SK-N-SH treated with all-trans-retinoic acid at 6 μM for 48 hours (cell line): ENCODE data around the gene LOXL3.

ENCODE experiments used
- ATAC-seq: fragments of 200-7000 bp; cut with Tn5 transposase; 3 replicates; pipeline ENCODE4 v1.9.1; 2020; ENCODE audit warnings: mild to moderate bottlenecking, moderate library complexity
- ARNTL ChIP-seq: fragments of 450-650 bp; formaldehyde crosslinking; IDR thresholded peaks from 2 replicates; pipeline ENCODE4 v1.5.0; 2020; ENCODE audit warnings: low read depth, mild to moderate bottlenecking, moderate library complexity, borderline replicate concordance
- BACH2 ChIP-seq: fragments of 250-450 bp; sonication (Bioruptor Pico); IDR thresholded peaks from 2 replicates; pipeline ENCODE4 v1.9.0; 2021; ENCODE audit warnings: mild to moderate bottlenecking, borderline replicate concordance
- CSDC2 ChIP-seq: fragments of 250-450 bp; sonication (Bioruptor Pico); IDR thresholded peaks from 2 replicates; pipeline ENCODE4 v1.5.0; 2020; ENCODE audit warnings: mild to moderate bottlenecking, moderate library complexity
- ESRRG ChIP-seq: fragments of 250-450 bp; sonication (Bioruptor Pico); IDR thresholded peaks from 2 replicates; pipeline ENCODE4 v1.6.1; 2021; ENCODE audit warnings: mild to moderate bottlenecking
- ISL1 ChIP-seq: fragments of 250-450 bp; sonication (Bioruptor Pico); IDR thresholded peaks from 2 replicates; pipeline ENCODE4 v2.1.2; 2022; ENCODE audit warnings: mild to moderate bottlenecking, moderate library complexity
- OSR1 ChIP-seq: fragments of 250-450 bp; sonication (Bioruptor Pico); IDR thresholded peaks from 2 replicates; pipeline ENCODE4 v1.8.0; 2022; ENCODE audit warnings: moderate library complexity, mild to moderate bottlenecking, inconsistent platforms
- PPARA ChIP-seq: fragments of 250-450 bp; sonication (Bioruptor Pico); IDR thresholded peaks from 2 replicates; pipeline ENCODE4 v1.5.0; 2020; ENCODE audit warnings: mild to moderate bottlenecking, borderline replicate concordance
- RARB ChIP-seq: fragments of 250-450 bp; sonication (Bioruptor Pico); IDR thresholded peaks from 2 replicates; pipeline ENCODE4 v1.8.0; 2021; ENCODE audit warnings: mild to moderate bottlenecking, moderate library complexity
- SNAI2 ChIP-seq: fragments of 250-450 bp; sonication (Bioruptor Pico); IDR thresholded peaks from 2 replicates; pipeline ENCODE4 v1.5.0; 2020; ENCODE audit warnings: mild to moderate bottlenecking, moderate library complexity
- TCF4 ChIP-seq: fragments of 250-450 bp; sonication (Bioruptor Pico); IDR thresholded peaks from 2 replicates; pipeline ENCODE4 v1.8.0; 2021; ENCODE audit warnings: mild to moderate bottlenecking, moderate library complexity, borderline replicate concordance
- TOX ChIP-seq: fragments of 250-450 bp; sonication (Bioruptor Pico); IDR thresholded peaks from 2 replicates; pipeline ENCODE4 v1.8.0; 2021; ENCODE audit warnings: mild to moderate bottlenecking, moderate library complexity, borderline replicate concordance
- ZFP3 ChIP-seq: fragments of 250-450 bp; sonication (Bioruptor Pico); IDR thresholded peaks from 2 replicates; pipeline ENCODE4 v1.5.0; 2020; ENCODE audit warnings: mild to moderate bottlenecking, moderate library complexity
- ZFP30 ChIP-seq: fragments of 450-650 bp; formaldehyde crosslinking; IDR thresholded peaks from 2 replicates; pipeline ENCODE4 v1.5.0; 2022; ENCODE audit warnings: mild to moderate bottlenecking, moderate library complexity
- ZNF565 ChIP-seq: fragments of 450-650 bp; formaldehyde crosslinking; conservative IDR thresholded peaks from 2 replicates; pipeline ENCODE4 v1.5.0; 2020; ENCODE audit warnings: low read depth, mild to moderate bottlenecking, moderate library complexity
- ZNF8 ChIP-seq: fragments of 450-650 bp; formaldehyde crosslinking; IDR thresholded peaks from 2 replicates; pipeline ENCODE4 v1.5.0; 2020; ENCODE audit warnings: mild to moderate bottlenecking, moderate library complexity
- TF ChIP-seq, protein P1 (sequence below): fragments of 250-450 bp; sonication (Bioruptor Pico); IDR thresholded peaks from 2 replicates; pipeline ENCODE4 v1.8.0; 2021; ENCODE audit warnings: low read depth, mild to moderate bottlenecking, moderate library complexity, borderline replicate concordance
- TF ChIP-seq, protein P2 (sequence below): fragments of 250-450 bp; sonication (Bioruptor Pico); IDR thresholded peaks from 2 replicates; pipeline ENCODE4 v1.5.1; 2020; ENCODE audit warnings: low read depth, mild to moderate bottlenecking, moderate library complexity
- TF ChIP-seq, protein P3 (sequence below): fragments of 250-450 bp; sonication (Bioruptor Pico); IDR thresholded peaks from 2 replicates; pipeline ENCODE4 v1.5.1; 2021; ENCODE audit warnings: mild to moderate bottlenecking, moderate library complexity
- TF ChIP-seq, protein P4 (sequence below): fragments of 250-450 bp; sonication (Bioruptor Pico); IDR thresholded peaks from 2 replicates; pipeline ENCODE4 v1.5.0; 2020; ENCODE audit warnings: mild to moderate bottlenecking, moderate library complexity

Gene LOXL3

DNA sequence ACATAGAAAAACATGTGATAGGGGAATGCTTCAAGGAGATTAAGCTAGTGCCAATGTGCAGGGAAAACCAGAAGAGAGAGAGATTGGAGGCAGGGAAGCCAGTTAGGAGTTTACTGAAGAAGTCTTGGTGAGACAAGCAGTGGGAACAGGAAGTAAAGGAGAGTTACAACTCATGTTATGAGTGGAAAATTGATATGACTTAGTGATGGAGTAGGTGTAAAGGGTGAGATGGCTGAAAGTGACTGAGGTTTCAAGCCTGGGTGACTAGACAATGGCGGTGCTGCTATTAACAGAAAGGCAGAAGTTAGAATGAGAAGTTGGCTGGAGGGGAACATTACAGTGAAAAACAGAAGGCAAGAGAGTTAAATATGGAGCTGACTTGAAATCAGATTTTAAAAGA lies 17.3 kb upstream of the LOXL3 start:
- no peak for ATAC-seq
- no peak for TF ChIP-seq ZFP3 (CRISPR knock-in tag)
- TF ChIP-seq, protein P1, sequence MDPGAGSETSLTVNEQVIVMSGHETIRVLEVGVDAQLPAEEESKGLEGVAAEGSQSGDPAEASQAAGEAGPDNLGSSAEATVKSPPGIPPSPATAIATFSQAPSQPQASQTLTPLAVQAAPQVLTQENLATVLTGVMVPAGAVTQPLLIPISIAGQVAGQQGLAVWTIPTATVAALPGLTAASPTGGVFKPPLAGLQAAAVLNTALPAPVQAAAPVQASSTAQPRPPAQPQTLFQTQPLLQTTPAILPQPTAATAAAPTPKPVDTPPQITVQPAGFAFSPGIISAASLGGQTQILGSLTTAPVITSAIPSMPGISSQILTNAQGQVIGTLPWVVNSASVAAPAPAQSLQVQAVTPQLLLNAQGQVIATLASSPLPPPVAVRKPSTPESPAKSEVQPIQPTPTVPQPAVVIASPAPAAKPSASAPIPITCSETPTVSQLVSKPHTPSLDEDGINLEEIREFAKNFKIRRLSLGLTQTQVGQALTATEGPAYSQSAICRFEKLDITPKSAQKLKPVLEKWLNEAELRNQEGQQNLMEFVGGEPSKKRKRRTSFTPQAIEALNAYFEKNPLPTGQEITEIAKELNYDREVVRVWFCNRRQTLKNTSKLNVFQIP (CRISPR knock-in tag), result no peak
- TF ChIP-seq PPARA (CRISPR knock-in tag), result no peak
- TF ChIP-seq ZNF565, result no peak
- no peak for TF ChIP-seq RARB (CRISPR knock-in tag)
- no peak for TF ChIP-seq TCF4 (CRISPR knock-in tag)
- TF ChIP-seq, protein P2, sequence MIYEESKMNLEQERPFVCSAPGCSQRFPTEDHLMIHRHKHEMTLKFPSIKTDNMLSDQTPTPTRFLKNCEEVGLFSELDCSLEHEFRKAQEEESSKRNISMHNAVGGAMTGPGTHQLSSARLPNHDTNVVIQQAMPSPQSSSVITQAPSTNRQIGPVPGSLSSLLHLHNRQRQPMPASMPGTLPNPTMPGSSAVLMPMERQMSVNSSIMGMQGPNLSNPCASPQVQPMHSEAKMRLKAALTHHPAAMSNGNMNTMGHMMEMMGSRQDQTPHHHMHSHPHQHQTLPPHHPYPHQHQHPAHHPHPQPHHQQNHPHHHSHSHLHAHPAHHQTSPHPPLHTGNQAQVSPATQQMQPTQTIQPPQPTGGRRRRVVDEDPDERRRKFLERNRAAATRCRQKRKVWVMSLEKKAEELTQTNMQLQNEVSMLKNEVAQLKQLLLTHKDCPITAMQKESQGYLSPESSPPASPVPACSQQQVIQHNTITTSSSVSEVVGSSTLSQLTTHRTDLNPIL, result no peak
- TF ChIP-seq ZNF8 (CRISPR knock-in tag), result no peak
- no peak for TF ChIP-seq ZFP30 (CRISPR knock-in tag)
- no peak for TF ChIP-seq ESRRG (CRISPR knock-in tag)
- no peak for TF ChIP-seq TOX (CRISPR knock-in tag)
- no peak for TF ChIP-seq ARNTL (CRISPR knock-in tag)
- no peak for TF ChIP-seq CSDC2
- TF ChIP-seq OSR1 (CRISPR knock-in tag), result no peak
- TF ChIP-seq SNAI2 (CRISPR knock-in tag), result no peak

DNA sequence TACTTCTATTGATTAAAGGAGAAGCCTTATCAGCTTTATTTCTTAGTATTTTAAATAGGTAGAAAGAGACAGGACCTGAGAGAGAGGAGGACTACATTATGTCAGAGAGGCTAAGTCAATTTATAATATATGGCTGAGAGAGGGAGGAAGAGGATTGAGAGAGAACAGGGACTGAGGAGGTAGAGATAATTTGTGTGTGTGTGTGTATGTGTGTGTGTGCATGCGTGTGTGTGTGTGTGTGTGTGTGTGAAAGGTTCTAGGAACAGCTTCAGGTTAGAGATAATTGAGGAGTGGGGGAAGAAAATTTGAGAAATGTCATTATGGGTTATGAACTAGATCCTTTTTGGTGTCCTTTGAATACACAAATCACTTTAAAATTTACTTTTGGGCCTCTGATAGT lies 15.9 kb upstream of the LOXL3 start:
- no peak for ATAC-seq
- TF ChIP-seq ZNF8 (CRISPR knock-in tag), result no peak

DNA sequence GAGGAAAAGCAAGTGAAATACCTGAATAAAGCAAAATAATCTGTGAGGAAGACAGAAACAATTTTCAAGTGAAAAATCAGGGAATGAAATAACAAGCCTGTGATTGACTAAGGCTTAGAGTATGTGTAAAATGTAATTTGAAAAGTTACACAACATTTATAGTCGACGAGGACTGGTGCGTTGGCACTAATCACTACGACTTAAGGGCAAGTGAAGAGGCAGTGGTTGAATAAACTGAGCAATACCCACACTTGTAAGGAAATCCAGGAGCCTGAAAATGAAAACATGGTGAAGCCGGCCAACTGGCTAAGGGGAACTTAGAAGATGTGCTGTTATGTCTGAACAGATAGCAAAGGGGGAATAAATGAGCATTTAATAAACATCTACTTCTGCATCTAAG lies 14.1 kb upstream of the LOXL3 start:
- ATAC-seq, result peak; percentile 56
- TF ChIP-seq BACH2, result no peak
- TF ChIP-seq ESRRG (CRISPR knock-in tag), result no peak
- TF ChIP-seq, protein P3, sequence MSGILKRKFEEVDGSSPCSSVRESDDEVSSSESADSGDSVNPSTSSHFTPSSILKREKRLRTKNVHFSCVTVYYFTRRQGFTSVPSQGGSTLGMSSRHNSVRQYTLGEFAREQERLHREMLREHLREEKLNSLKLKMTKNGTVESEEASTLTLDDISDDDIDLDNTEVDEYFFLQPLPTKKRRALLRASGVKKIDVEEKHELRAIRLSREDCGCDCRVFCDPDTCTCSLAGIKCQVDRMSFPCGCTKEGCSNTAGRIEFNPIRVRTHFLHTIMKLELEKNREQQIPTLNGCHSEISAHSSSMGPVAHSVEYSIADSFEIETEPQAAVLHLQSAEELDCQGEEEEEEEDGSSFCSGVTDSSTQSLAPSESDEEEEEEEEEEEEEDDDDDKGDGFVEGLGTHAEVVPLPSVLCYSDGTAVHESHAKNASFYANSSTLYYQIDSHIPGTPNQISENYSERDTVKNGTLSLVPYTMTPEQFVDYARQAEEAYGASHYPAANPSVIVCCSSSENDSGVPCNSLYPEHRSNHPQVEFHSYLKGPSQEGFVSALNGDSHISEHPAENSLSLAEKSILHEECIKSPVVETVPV (CRISPR knock-in tag), result no peak
- no peak for TF ChIP-seq RARB (CRISPR knock-in tag)
- no peak for TF ChIP-seq ZNF8 (CRISPR knock-in tag)
- TF ChIP-seq, protein P4, sequence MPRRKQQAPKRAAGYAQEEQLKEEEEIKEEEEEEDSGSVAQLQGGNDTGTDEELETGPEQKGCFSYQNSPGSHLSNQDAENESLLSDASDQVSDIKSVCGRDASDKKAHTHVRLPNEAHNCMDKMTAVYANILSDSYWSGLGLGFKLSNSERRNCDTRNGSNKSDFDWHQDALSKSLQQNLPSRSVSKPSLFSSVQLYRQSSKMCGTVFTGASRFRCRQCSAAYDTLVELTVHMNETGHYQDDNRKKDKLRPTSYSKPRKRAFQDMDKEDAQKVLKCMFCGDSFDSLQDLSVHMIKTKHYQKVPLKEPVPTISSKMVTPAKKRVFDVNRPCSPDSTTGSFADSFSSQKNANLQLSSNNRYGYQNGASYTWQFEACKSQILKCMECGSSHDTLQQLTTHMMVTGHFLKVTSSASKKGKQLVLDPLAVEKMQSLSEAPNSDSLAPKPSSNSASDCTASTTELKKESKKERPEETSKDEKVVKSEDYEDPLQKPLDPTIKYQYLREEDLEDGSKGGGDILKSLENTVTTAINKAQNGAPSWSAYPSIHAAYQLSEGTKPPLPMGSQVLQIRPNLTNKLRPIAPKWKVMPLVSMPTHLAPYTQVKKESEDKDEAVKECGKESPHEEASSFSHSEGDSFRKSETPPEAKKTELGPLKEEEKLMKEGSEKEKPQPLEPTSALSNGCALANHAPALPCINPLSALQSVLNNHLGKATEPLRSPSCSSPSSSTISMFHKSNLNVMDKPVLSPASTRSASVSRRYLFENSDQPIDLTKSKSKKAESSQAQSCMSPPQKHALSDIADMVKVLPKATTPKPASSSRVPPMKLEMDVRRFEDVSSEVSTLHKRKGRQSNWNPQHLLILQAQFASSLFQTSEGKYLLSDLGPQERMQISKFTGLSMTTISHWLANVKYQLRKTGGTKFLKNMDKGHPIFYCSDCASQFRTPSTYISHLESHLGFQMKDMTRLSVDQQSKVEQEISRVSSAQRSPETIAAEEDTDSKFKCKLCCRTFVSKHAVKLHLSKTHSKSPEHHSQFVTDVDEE (CRISPR knock-in tag), result no peak
- TF ChIP-seq PPARA (CRISPR knock-in tag), result no peak
- TF ChIP-seq, all 23 proteins: peak for 0

DNA sequence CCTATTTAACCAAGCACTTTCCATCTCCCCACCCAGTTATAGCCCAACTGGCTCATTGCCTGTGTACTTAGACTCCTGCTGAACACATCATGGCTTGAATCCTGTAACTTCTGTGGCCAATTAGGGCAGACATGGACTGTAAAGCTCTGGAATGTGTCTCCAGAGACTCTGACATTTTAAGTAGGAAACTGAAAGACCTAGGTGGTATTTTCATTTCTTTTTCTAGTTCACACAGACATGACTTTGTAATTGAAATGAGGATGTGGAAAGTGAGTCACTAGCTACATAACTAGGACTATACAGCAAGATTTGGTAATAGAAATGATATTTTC lies 13.0 kb upstream of the LOXL3 start:
- TF ChIP-seq TOX (CRISPR knock-in tag), result peak; percentile 63; the same call in 1 of the 2 replicates
- TF ChIP-seq, protein P2, result no peak
- TF ChIP-seq ZFP30 (CRISPR knock-in tag), result no peak
- TF ChIP-seq, protein P4 (CRISPR knock-in tag), result no peak
- TF ChIP-seq ISL1, result peak; percentile 64
- ATAC-seq, result peak; percentile 84
